Measurements from ENCODE around the gene CFAP53.

- no peak for TF ChIP-seq CTCF (IDR thresholded peaks at IDR 0.05; ENCODE audit: insufficient read depth, low read length, poor library complexity, severe bottlenecking)
- no peak for TF ChIP-seq EZH2phosphoT487 (conservative IDR thresholded peaks at IDR 0.05; ENCODE audit: low read length)
Observed at GRCh38 chr18:50287028-50287440, 20.7 kb upstream of the CFAP53 start.

Measured in SU-DHL-6 (cell line).